Measurements from ENCODE around the gene KLHL29. TPM values are rescaled to one million over a fixed set of nuclear protein-coding genes. Genes with fewer than 3 reads are reported as not detected.

The KLHL29 gene
- total and polyA plus RNA-seq, 2 of the 13 experiments (the other 11 are each of a cell fraction or from before 2014, with no cell fraction given) = 0.01 TPM; not detected in 1

DNA sequence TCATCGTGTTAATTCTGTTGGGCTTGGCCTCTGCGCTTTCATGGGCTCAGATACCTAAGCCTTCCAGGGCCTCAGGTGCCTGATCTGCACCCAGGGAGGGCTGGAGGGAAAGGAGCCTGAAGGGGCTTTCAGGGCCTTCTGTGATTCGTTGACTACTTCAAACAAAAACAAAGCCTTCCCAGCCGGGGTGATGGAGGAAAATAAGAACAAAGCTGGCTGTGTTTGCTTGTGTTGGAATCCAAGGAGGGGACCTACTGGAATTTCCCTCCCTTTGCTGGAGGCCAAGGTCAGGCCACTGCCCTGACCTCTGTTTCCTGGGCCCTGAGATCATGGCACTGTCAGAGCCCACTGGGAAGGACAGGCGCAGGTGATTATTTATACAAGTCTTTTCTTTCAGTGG, 135.3 kb downstream of the KLHL29 start (continued):
- TF ChIP-seq U2AF1 (optimal IDR thresholded peaks at IDR 0.05; ENCODE audit: low read depth, low read length) (no peak), ZNF713 (CRISPR knock-in tag; IDR thresholded peaks at IDR 0.05) (no peak), GZF1 (CRISPR knock-in tag; IDR thresholded peaks at IDR 0.05) (no peak), FOXK1 (CRISPR knock-in tag; IDR thresholded peaks at IDR 0.05; ENCODE audit: borderline replicate concordance, low read depth) (peak; percentile 44; the same call in 1 of the 2 replicates), HNF4A (CRISPR knock-in tag; IDR thresholded peaks at IDR 0.05) (peak; percentile 71), ZNF672 (CRISPR knock-in tag; IDR thresholded peaks at IDR 0.05) (no peak), NBN (conservative IDR thresholded peaks at IDR 0.05) (no peak), NR2C2 (CRISPR knock-in tag; IDR thresholded peaks at IDR 0.05; ENCODE audit: borderline replicate concordance) (peak; percentile 34; the same call in 1 of the 2 replicates), ZNF644 (CRISPR knock-in tag; IDR thresholded peaks at IDR 0.05; ENCODE audit: low read depth) (peak; percentile 65), JDP2 (CRISPR knock-in tag; IDR thresholded peaks at IDR 0.05; ENCODE audit: borderline replicate concordance) (no peak), ISL2 (CRISPR knock-in tag; IDR thresholded peaks at IDR 0.05) (peak; percentile 62; the same call in 1 of the 2 replicates), TCF7 (IDR thresholded peaks at IDR 0.05; ENCODE audit: low read depth) (peak; percentile 77), CCAR2 (optimal IDR thresholded peaks at IDR 0.05; ENCODE audit: low read depth, low read length) (no peak), BHLHE40 (IDR thresholded peaks at IDR 0.05; ENCODE audit: low read length) (no peak), AHR (CRISPR knock-in tag; IDR thresholded peaks at IDR 0.05) (no peak), HMG20A (CRISPR knock-in tag; IDR thresholded peaks at IDR 0.05; ENCODE audit: borderline replicate concordance) (peak; percentile 94)
- TF ChIP-seq, protein P1, sequence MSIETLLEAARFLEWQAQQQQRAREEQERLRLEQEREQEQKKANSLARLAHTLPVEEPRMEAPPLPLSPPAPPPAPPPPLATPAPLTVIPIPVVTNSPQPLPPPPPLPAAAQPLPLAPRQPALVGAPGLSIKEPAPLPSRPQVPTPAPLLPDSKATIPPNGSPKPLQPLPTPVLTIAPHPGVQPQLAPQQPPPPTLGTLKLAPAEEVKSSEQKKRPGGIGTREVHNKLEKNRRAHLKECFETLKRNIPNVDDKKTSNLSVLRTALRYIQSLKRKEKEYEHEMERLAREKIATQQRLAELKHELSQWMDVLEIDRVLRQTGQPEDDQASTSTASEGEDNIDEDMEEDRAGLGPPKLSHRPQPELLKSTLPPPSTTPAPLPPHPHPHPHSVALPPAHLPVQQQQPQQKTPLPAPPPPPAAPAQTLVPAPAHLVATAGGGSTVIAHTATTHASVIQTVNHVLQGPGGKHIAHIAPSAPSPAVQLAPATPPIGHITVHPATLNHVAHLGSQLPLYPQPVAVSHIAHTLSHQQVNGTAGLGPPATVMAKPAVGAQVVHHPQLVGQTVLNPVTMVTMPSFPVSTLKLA (IDR thresholded peaks at IDR 0.05) = no peak
- TF ChIP-seq, protein P2, sequence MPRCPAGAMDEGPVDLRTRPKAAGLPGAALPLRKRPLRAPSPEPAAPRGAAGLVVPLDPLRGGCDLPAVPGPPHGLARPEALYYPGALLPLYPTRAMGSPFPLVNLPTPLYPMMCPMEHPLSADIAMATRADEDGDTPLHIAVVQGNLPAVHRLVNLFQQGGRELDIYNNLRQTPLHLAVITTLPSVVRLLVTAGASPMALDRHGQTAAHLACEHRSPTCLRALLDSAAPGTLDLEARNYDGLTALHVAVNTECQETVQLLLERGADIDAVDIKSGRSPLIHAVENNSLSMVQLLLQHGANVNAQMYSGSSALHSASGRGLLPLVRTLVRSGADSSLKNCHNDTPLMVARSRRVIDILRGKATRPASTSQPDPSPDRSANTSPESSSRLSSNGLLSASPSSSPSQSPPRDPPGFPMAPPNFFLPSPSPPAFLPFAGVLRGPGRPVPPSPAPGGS (CRISPR knock-in tag; IDR thresholded peaks at IDR 0.05) = no peak
- TF ChIP-seq, protein P3, sequence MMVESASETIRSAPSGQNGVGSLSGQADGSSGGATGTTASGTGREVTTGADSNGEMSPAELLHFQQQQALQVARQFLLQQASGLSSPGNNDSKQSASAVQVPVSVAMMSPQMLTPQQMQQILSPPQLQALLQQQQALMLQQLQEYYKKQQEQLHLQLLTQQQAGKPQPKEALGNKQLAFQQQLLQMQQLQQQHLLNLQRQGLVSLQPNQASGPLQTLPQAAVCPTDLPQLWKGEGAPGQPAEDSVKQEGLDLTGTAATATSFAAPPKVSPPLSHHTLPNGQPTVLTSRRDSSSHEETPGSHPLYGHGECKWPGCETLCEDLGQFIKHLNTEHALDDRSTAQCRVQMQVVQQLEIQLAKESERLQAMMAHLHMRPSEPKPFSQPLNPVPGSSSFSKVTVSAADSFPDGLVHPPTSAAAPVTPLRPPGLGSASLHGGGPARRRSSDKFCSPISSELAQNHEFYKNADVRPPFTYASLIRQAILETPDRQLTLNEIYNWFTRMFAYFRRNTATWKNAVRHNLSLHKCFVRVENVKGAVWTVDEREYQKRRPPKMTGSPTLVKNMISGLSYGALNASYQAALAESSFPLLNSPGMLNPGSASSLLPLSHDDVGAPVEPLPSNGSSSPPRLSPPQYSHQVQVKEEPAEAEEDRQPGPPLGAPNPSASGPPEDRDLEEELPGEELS (CRISPR knock-in tag; IDR thresholded peaks at IDR 0.05) = peak; percentile 80
- TF ChIP-seq, protein P4, sequence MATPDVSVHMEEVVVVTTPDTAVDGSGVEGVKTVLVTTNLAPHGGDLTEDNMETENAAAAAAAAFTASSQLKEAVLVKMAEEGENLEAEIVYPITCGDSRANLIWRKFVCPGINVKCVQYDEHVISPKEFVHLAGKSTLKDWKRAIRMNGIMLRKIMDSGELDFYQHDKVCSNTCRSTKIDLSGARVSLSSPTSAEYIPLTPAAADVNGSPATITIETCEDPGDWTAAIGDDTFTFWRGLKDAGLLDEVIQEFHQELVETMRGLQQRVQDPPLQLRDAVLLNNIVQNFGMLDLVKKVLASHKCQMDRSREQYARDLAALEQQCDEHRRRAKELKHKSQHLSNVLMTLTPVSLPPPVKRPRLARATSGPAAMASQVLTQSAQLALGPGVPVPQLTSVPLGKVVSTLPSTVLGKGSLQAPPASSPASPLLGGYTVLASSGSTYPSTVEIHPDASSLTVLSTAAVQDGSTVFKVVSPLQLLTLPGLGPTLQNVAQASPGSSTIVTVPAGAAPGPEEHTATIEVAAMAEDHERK (CRISPR knock-in tag; IDR thresholded peaks at IDR 0.05; ENCODE audit: low read depth) = no peak
- TF ChIP-seq, protein P5, sequence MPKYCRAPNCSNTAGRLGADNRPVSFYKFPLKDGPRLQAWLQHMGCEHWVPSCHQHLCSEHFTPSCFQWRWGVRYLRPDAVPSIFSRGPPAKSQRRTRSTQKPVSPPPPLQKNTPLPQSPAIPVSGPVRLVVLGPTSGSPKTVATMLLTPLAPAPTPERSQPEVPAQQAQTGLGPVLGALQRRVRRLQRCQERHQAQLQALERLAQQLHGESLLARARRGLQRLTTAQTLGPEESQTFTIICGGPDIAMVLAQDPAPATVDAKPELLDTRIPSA (CRISPR knock-in tag; IDR thresholded peaks at IDR 0.05; ENCODE audit: borderline replicate concordance) = no peak
- TF ChIP-seq, protein P6, sequence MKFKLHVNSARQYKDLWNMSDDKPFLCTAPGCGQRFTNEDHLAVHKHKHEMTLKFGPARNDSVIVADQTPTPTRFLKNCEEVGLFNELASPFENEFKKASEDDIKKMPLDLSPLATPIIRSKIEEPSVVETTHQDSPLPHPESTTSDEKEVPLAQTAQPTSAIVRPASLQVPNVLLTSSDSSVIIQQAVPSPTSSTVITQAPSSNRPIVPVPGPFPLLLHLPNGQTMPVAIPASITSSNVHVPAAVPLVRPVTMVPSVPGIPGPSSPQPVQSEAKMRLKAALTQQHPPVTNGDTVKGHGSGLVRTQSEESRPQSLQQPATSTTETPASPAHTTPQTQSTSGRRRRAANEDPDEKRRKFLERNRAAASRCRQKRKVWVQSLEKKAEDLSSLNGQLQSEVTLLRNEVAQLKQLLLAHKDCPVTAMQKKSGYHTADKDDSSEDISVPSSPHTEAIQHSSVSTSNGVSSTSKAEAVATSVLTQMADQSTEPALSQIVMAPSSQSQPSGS (CRISPR knock-in tag; IDR thresholded peaks at IDR 0.05) = peak; percentile 26; the same call in 1 of the 2 replicates

All from HepG2 (cell line).